GM12878 (cell line): Measurements from ENCODE around the gene SLC4A2. TPM values are rescaled to one million over a fixed set of nuclear protein-coding genes. Genes with fewer than 3 reads are reported as not detected.

Experiments used
- ATAC-seq: fragments of 200-7000 bp; cut with Tn5 transposase; 3 replicates; pipeline ENCODE4 v1.9.1; 2020; ENCODE audit warnings: mild to moderate bottlenecking, moderate library complexity
- BruUV-seq: library from RNA; stranded (reverse); fragments of 400-500 nt; replicated peaks from 2 replicates; lab custom pipeline; 2021; lab: Mats Ljungman, UMichigan
- CTCF ChIA-PET: fragments of 300-600 bp; sonication (Branson Sonifier 250); formaldehyde crosslinking; extraction: SDS; loops from one replicate; lab custom pipeline; 2021; ENCODE audit warnings: inconsistent platforms; lab: Yijun Ruan, JAX
- POLR2A ChIA-PET: fragments of 350-600 bp; formaldehyde crosslinking; extraction: SDS; loops from one replicate; lab custom pipeline; 2021; ENCODE audit warnings: inconsistent platforms; lab: Charles Lee
- RAD21 ChIA-PET: fragments of 300-600 bp; sonication (Branson Sonifier 250); formaldehyde crosslinking; loops from one replicate; lab custom pipeline; 2023; ENCODE audit warnings: antibody characterized with exemption; ENCODE audit not compliant: unreplicated experiment; lab: Charles Lee
- SMC1A ChIA-PET: fragments of 300-600 bp; sonication (Branson Sonifier 250); formaldehyde crosslinking; loops from one replicate; lab custom pipeline; 2023; ENCODE audit not compliant: unreplicated experiment, uncharacterized antibody; lab: Charles Lee
- DNase-seq: peaks from one replicate; pipeline ENCODE4 v3.0.0-alpha.2; 2011; ENCODE audit warnings: low read depth, low spot score
- FAIRE-seq: peaks from 3 replicates; lab custom pipeline; 2011; peaks lifted over from hg19 to GRCh38; lab: Jason Lieb, UNC
- H2AFZ ChIP-seq: 2 replicates; pipeline ENCODE4 v1.6.0; 2011; ENCODE audit warnings: low read depth, low read length, control low read depth; ENCODE audit not compliant: control insufficient read depth
- H3K27ac ChIP-seq: 2 replicates; pipeline ENCODE4 v1.5.1; 2011; ENCODE audit warnings: control low read depth; ENCODE audit not compliant: control insufficient read depth, insufficient read depth
- H3K27me3 ChIP-seq, 2 experiments: replicated peaks in 1 of 2; 2 replicates each; pipeline versions ENCODE4 v1.6.0 to v1.6.1; 2011; ENCODE audit warnings: low read length in 1 of 2; ENCODE audit not compliant: control insufficient read depth in 2 of 2, insufficient read depth in 2 of 2
- H3K36me3 ChIP-seq, 2 experiments: 2 replicates each; pipeline ENCODE4 v1.5.1; 2011; ENCODE audit warnings: low read length in 1 of 2; ENCODE audit not compliant: control insufficient read depth in 2 of 2, insufficient read depth in 2 of 2
- H3K4me1 ChIP-seq: 2 replicates; pipeline ENCODE4 v1.6.1; 2011; ENCODE audit warnings: mild to moderate bottlenecking, low read length, moderate library complexity, mixed read lengths; ENCODE audit not compliant: control insufficient read depth, insufficient read depth
- H3K4me2 ChIP-seq: 2 replicates; pipeline ENCODE4 v1.6.0; 2011; ENCODE audit warnings: control low read depth; ENCODE audit not compliant: control insufficient read depth, insufficient read depth
- H3K4me3 ChIP-seq: fragments of 200-600 bp; sonication (generic); 2 replicates; pipeline ENCODE4 v1.5.1; 2016
- H3K79me2 ChIP-seq: 2 replicates; pipeline ENCODE4 v1.6.0; 2011; ENCODE audit warnings: low read length; ENCODE audit not compliant: control insufficient read depth, insufficient read depth
- H3K9ac ChIP-seq: 2 replicates; pipeline ENCODE4 v1.8.0; 2011; ENCODE audit warnings: low read length, control low read depth, mixed read lengths; ENCODE audit not compliant: control insufficient read depth, insufficient read depth
- H3K9me3 ChIP-seq: replicated peaks from 3 replicates; pipeline ENCODE4 v1.5.1; 2011; ENCODE audit warnings: mild to moderate bottlenecking, low read length; ENCODE audit not compliant: control insufficient read depth, insufficient read depth
- H4K20me1 ChIP-seq: 2 replicates; pipeline ENCODE4 v1.6.0; 2011; ENCODE audit not compliant: control insufficient read depth, insufficient read depth
- BMI1 ChIP-seq: fragments of 450-650 bp; IDR thresholded peaks from 2 replicates; pipeline ENCODE4 v1.6.1; 2016; ENCODE audit warnings: mild to moderate bottlenecking, moderate library complexity, borderline replicate concordance
- CBFB ChIP-seq: IDR thresholded peaks from 2 replicates; pipeline ENCODE4 v1.6.1; 2016; ENCODE audit warnings: antibody characterized with exemption, low read depth
- CTCF ChIP-seq, 3 experiments: IDR thresholded peaks in 2 of 3; conservative IDR thresholded peaks in 1 of 3; 2 replicates each; pipeline ENCODE4 v1.5.1; 2011; ENCODE audit warnings: low read depth in 3 of 3, low read length in 3 of 3, mild to moderate bottlenecking in 3 of 3, control low read depth in 2 of 3, moderate library complexity in 2 of 3, inconsistent platforms in 1 of 3, mixed read lengths in 1 of 3; ENCODE audit not compliant: control insufficient read depth in 2 of 3, insufficient read depth in 1 of 3; ENCODE audit errors: extremely low read depth in 1 of 3
- ELK1 ChIP-seq: IDR thresholded peaks from 2 replicates; pipeline ENCODE4 v1.6.1; 2012; ENCODE audit warnings: low read depth, low read length, improper control_type of control experiment
- HCFC1 ChIP-seq: fragments of 150-350 bp; IDR thresholded peaks from 2 replicates; pipeline ENCODE4 v1.6.1; 2014; ENCODE audit warnings: low read length
- HSF1 ChIP-seq: fragments of 150-350 bp; IDR thresholded peaks from 2 replicates; pipeline ENCODE4 v1.6.1; 2014; ENCODE audit warnings: mild to moderate bottlenecking, low read depth, low read length
- IRF4 ChIP-seq: IDR thresholded peaks from 2 replicates; pipeline ENCODE4 v1.6.1; 2011; ENCODE audit warnings: low read depth, low read length
- MYC ChIP-seq: IDR thresholded peaks from 2 replicates; pipeline ENCODE4 v1.6.1; 2011; ENCODE audit warnings: mild to moderate bottlenecking, low read length, moderate library complexity, inconsistent platforms; ENCODE audit not compliant: insufficient read depth, insufficient replicate concordance, insufficient read length, severe bottlenecking
- PBX3 ChIP-seq: IDR thresholded peaks from 2 replicates; pipeline ENCODE4 v1.6.1; 2011; ENCODE audit warnings: mild to moderate bottlenecking, low read depth, low read length, moderate library complexity; ENCODE audit not compliant: insufficient replicate concordance
- RAD21 ChIP-seq: IDR thresholded peaks from 2 replicates; pipeline ENCODE4 v1.6.1; 2011; ENCODE audit warnings: mild to moderate bottlenecking, low read depth, low read length, moderate library complexity; ENCODE audit not compliant: insufficient read depth
- RUNX3 ChIP-seq: IDR thresholded peaks from 2 replicates; pipeline ENCODE4 v1.6.1; 2012; ENCODE audit warnings: low read length, inconsistent platforms
- WGBS: methylation state at CpG from one replicate; pipeline ENCODE4 v1.1.6; 2016; ENCODE audit warnings: low lambda C conversion rate; ENCODE audit not compliant: insufficient replicate concordance, insufficient coverage; ENCODE audit errors: missing lambda C conversion rate; 5-methylcytosine and 5-hydroxymethylcytosine counted together
- in situ Hi-C: fragments of 300-500 bp; cut with MboI; formaldehyde crosslinking; loops from 9 replicates; pipeline ENCODE4 v1.14.3; 2018; ENCODE audit warnings: mixed read lengths
- intact Hi-C: fragments of 100-400 bp; cut with micrococcal nuclease; formaldehyde crosslinking; loops from one replicate; pipeline ENCODE4 v1.14.2; 2022; ENCODE audit not compliant: unreplicated experiment
- polyA plus RNA-seq, 11 experiments: library from polyadenylated mRNA; depleted of rRNA in 4 of 11; unstranded in 6 of 11; stranded (reverse) in 5 of 11; fragments of >200 nt; fragmentation: Nextera tagmentation in 4 of 11; fragmentation: Illumina TruSeq in 1 of 11; extraction: Ambion mirVana in 4 of 11; extraction: Trizol in 1 of 11; gene quantifications; 1 replicate in 1 of 11; 2 replicates in 10 of 11; pipeline versions ENCODE4 v1.2.1 to v1.2.3, GENCODE V29; 2011 to 2016; ENCODE audit warnings: inconsistent platforms in 2 of 11, missing spikeins in 2 of 11, low read depth in 1 of 11
- total RNA-seq, 4 experiments: library from RNA; depleted of rRNA in 3 of 4; stranded (reverse); fragments of >200 nt in 3 of 4; fragmentation: Illumina TruSeq in 1 of 4; extraction: Trizol in 1 of 4; gene quantifications; 2 replicates each; pipeline versions ENCODE4 v1.2.1 to v1.2.3, GENCODE V29; 2013 to 2021

The SLC4A2 gene
- total and polyA plus RNA-seq, 10 of the 15 experiments (the other 5 are each of a cell fraction or from before 2014, with no cell fraction given), result 2.7 to 78.6 (median 30.1) TPM

- no peaks in the 10 kb centered on the region; the same call in 1 of the 2 replicates for H4K20me1 ChIP-seq
- CTCF ChIA-PET, result interaction anchor here (0.9 to 2.5 kb wide), 6 partner anchors 8 to 153 kb away, joined by 3 to 13 read pairs (median 6); partner anchors contain the start of gene ABCB8
- peaks cover 13% of the 10 kb centered on the region for H3K4me1 ChIP-seq
- no peak overlapping the region for H3K4me2 ChIP-seq
- intact Hi-C loops (no loop called here), in situ Hi-C loops (no loop called here)
- H3K27me3 ChIP-seq, result no peaks in the 10 kb centered on the region
- H2AFZ ChIP-seq, result no peak overlapping the region
- 74% methylated on average over 7 of the region's 7 CpGs for WGBS
- POLR2A ChIA-PET, result no interaction called here
- DNase-seq (no peak), FAIRE-seq (no peak), ATAC-seq (no peak)
- no peak overlapping the region for H3K9ac ChIP-seq
- TF ChIP-seq IRF4, result no peak
- SMC1A ChIA-PET, result no interaction called here
- no peaks in the 10 kb centered on the region for H3K9me3 ChIP-seq
- peaks cover 0 to 4% of the 10 kb centered on the region in 2 experiments; a peak in 2 of 4 replicates for H3K36me3 ChIP-seq
- BruUV-seq, result no TSS peak
- no peak overlapping the region for H3K4me3 ChIP-seq
- H3K79me2 ChIP-seq, result peaks cover 78% of the 10 kb centered on the region
- RAD21 ChIA-PET, result no interaction called here
- H3K27ac ChIP-seq, result no peak overlapping the region
These were observed 31.6 kb downstream of the SLC4A2 start for GRCh38 chr7:151091003-151091402.

- TSS peak; percentile 3 for BruUV-seq
- Histone ChIP-seq H3K4me1 (peaks cover 13% of the 10 kb centered on the region), H3K4me3 (no peak overlapping the region), H3K4me2 (no peak overlapping the region), H3K36me3 (peaks cover 0 to 5% of the 10 kb centered on the region in 2 experiments; a peak in 2 of 4 replicates), H3K79me2 (peaks cover 78% of the 10 kb centered on the region), H2AFZ (no peak overlapping the region), H3K9ac (no peak overlapping the region), H4K20me1 (no peaks in the 10 kb centered on the region; the same call in 1 of the 2 replicates), H3K9me3 (no peaks in the 10 kb centered on the region), H3K27ac (no peak overlapping the region), H3K27me3 (no peaks in the 10 kb centered on the region)
- no peak for DNase-seq
- intact Hi-C loops (no loop called here), in situ Hi-C loops (no loop called here)
- SMC1A ChIA-PET, result no interaction called here
- ATAC-seq, result peak; percentile 32
- POLR2A ChIA-PET, result no interaction called here
- CTCF ChIA-PET, result interaction anchor here (0.9 to 2.3 kb wide), 4 partner anchors 9 to 63 kb away, joined by 3 to 13 read pairs (median 4); partner anchors contain the start of gene ABCB8
- 46% methylated on average over 6 of the region's 6 CpGs for WGBS
- RAD21 ChIA-PET, result no interaction called here
- no peak for FAIRE-seq
- no peak for TF ChIP-seq ELK1
- TF ChIP-seq PBX3, result no peak
- TF ChIP-seq MYC, result no peak
- TF ChIP-seq BMI1, result no peak
- TF ChIP-seq RUNX3, result no peak
- TF ChIP-seq RAD21, result peak; percentile 29; the same call in 1 of the 2 replicates
- no peak for TF ChIP-seq HSF1
- no peak for TF ChIP-seq HCFC1
- TF ChIP-seq CTCF (IDR thresholded peaks at IDR 0.05 in 2 of 3, conservative IDR thresholded peaks at IDR 0.05 in 1 of 3; ENCODE audit: control insufficient read depth in 2 of 3, extremely low read depth in 1 of 3, insufficient read depth in 1 of 3, low read depth in 3 of 3, low read length in 3 of 3), result peak; percentile 35 to 75 (median 68)
- no peak for TF ChIP-seq CBFB
These were observed 32.0 kb downstream of the SLC4A2 start for GRCh38 chr7:151091431-151091830.
